Measurements from ENCODE around the gene BCS1L. TPM values are rescaled to one million over a fixed set of nuclear protein-coding genes. Genes with fewer than 3 reads are reported as not detected.
A peak's percentile ranks its signal among the peaks of the same experiment; 100 is the strongest.

BCS1L gene
- total and polyA plus RNA-seq, 2 of the 13 experiments (the other 11 are each of a cell fraction or from before 2014, with no cell fraction given) = 48.9 to 76.0 TPM

DNA sequence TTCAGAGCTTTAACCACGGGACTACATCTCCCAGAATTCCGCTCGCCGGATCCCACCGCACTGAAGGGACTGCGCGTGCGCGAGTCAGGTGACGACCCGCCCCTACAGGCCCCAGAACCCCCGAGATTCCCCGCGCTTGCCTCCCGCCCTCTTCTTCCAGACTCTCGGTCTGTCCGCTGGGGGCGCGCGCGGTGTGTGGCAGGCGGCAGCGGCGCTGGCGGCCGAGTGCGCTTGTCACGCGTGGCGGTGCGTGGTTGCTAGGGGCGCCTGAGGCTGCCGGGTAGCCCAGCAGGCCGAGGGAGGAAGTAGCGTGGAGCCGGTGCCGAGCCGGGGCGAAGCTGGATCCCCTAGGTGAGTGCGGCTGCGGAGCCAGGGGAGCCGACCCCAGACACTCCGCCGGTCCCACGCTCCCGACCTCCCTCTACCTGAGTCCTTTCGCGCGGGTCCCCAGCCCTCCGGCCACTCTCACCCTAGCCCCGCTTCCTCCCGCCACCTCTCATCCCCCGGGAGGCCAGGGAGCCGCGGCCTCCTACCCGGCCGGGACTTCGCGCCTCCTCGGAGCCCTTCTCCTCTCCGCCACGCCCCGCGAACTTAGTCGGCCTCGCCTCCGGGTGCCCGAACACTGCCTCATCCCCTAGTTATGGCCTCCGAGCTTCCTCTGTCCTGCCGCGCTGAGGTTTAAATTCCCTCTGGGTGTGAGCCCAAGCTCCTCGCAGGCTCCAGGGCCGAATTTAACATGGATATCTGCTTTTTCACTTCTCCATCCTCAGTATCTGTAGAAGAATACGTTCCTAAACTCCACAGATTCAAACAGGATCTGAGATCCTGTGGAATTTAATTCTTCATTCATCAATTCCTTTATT lies 51.4 kb downstream of the BCS1L start, which contains the start of gene TTLL4 (continued):
- TF ChIP-seq ZNF512B (CRISPR knock-in tag; IDR thresholded peaks at IDR 0.05; ENCODE audit: borderline replicate concordance) = 0 out of 2 replicates have a peak, but pooled peaks have one; percentile 44
- TF ChIP-seq SP2 (CRISPR knock-in tag; IDR thresholded peaks at IDR 0.05) = no peak
- no peak; the same call in 1 of the 2 replicates for TF ChIP-seq ZFP62 (CRISPR knock-in tag; IDR thresholded peaks at IDR 0.05)
- no peak for TF ChIP-seq SETDB1 (CRISPR knock-in tag; IDR thresholded peaks at IDR 0.05; ENCODE audit: borderline replicate concordance)
- peak; percentile 90 for TF ChIP-seq ARNT2 (CRISPR knock-in tag; IDR thresholded peaks at IDR 0.05; ENCODE audit: low read depth)
- TF ChIP-seq ZNF510 (CRISPR knock-in tag; IDR thresholded peaks at IDR 0.05; ENCODE audit: low read depth) = peak; percentile 99
- TF ChIP-seq ZNF547 (CRISPR knock-in tag; IDR thresholded peaks at IDR 0.05) = peak; percentile 93
- peak; percentile 59 for TF ChIP-seq PHF21A (CRISPR knock-in tag; IDR thresholded peaks at IDR 0.05)
- no peak for TF ChIP-seq ZFYVE20 (CRISPR knock-in tag; IDR thresholded peaks at IDR 0.05; ENCODE audit: borderline replicate concordance, low read depth)
- TF ChIP-seq ATF4 (CRISPR knock-in tag; IDR thresholded peaks at IDR 0.05) = 0 out of 4 replicates have a peak, but pooled peaks of 1 of the 2 experiments have one; percentile 21
- peak; percentile 98 for TF ChIP-seq KDM2A (CRISPR knock-in tag; IDR thresholded peaks at IDR 0.05; ENCODE audit: borderline replicate concordance, low read depth)
- peak; percentile 98 for TF ChIP-seq ZNF772 (CRISPR knock-in tag; IDR thresholded peaks at IDR 0.05)
- peak; percentile 55; the same call in 1 of the 2 replicates for TF ChIP-seq ZKSCAN8 (CRISPR knock-in tag; IDR thresholded peaks at IDR 0.05; ENCODE audit: borderline replicate concordance)
- peak; percentile 93 for TF ChIP-seq ZNF343 (CRISPR knock-in tag; IDR thresholded peaks at IDR 0.05)
- 0 out of 2 replicates have a peak, but pooled peaks have one; percentile 73 for TF ChIP-seq HIC2 (CRISPR knock-in tag; IDR thresholded peaks at IDR 0.05; ENCODE audit: low read depth)
- TF ChIP-seq, protein P1, sequence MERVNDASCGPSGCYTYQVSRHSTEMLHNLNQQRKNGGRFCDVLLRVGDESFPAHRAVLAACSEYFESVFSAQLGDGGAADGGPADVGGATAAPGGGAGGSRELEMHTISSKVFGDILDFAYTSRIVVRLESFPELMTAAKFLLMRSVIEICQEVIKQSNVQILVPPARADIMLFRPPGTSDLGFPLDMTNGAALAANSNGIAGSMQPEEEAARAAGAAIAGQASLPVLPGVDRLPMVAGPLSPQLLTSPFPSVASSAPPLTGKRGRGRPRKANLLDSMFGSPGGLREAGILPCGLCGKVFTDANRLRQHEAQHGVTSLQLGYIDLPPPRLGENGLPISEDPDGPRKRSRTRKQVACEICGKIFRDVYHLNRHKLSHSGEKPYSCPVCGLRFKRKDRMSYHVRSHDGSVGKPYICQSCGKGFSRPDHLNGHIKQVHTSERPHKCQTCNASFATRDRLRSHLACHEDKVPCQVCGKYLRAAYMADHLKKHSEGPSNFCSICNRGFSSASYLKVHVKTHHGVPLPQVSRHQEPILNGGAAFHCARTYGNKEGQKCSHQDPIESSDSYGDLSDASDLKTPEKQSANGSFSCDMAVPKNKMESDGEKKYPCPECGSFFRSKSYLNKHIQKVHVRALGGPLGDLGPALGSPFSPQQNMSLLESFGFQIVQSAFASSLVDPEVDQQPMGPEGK (CRISPR knock-in tag; IDR thresholded peaks at IDR 0.05) = peak; percentile 86
- TF ChIP-seq ZNF550 (CRISPR knock-in tag; IDR thresholded peaks at IDR 0.05; ENCODE audit: borderline replicate concordance) = no peak; the same call in 1 of the 2 replicates
- peak; percentile 86 for TF ChIP-seq ZNF317 (CRISPR knock-in tag; IDR thresholded peaks at IDR 0.05)

All from HepG2 (cell line).